Astrocyte (in vitro differentiated cells and primary cell): ENCODE measurements around the gene TMEM175. TPM values are rescaled to one million over a fixed set of nuclear protein-coding genes. Genes with fewer than 3 reads are reported as not detected.

ENCODE experiments used
- DNase-seq: peaks from one replicate; pipeline ENCODE4 v3.0.0-alpha.2; 2010; ENCODE audit warnings: low read depth
- FAIRE-seq: peaks from 2 replicates; lab custom pipeline; 2011; peaks lifted over from hg19 to GRCh38; lab: Jason Lieb, UNC
- H2AFZ ChIP-seq: 2 replicates; pipeline ENCODE4 v1.6.0; 2012; ENCODE audit warnings: low read depth, low read length, inconsistent platforms
- H3K27ac ChIP-seq: 2 replicates; pipeline ENCODE4 v1.5.1; 2011; ENCODE audit warnings: low read depth, low read length, inconsistent platforms
- H3K27me3 ChIP-seq: 2 replicates; pipeline ENCODE4 v1.6.0; 2011; ENCODE audit warnings: low read length, inconsistent platforms; ENCODE audit not compliant: insufficient read depth
- H3K36me3 ChIP-seq: 2 replicates; pipeline ENCODE4 v1.5.1; 2011; ENCODE audit warnings: low read length, inconsistent platforms; ENCODE audit not compliant: insufficient read depth
- H3K4me1 ChIP-seq: 2 replicates; pipeline ENCODE4 v1.5.1; 2011; ENCODE audit warnings: low read length, inconsistent platforms; ENCODE audit not compliant: insufficient read depth
- H3K4me2 ChIP-seq: 2 replicates; pipeline ENCODE4 v1.6.0; 2012; ENCODE audit warnings: low read length, inconsistent platforms
- H3K4me3 ChIP-seq: 2 replicates; pipeline ENCODE4 v1.5.1; 2011; ENCODE audit warnings: low read depth, mild to moderate bottlenecking, low read length, inconsistent platforms; ENCODE audit not compliant: insufficient read depth
- H3K79me2 ChIP-seq: 2 replicates; pipeline ENCODE4 v1.6.0; 2012; ENCODE audit warnings: mild to moderate bottlenecking, low read length, inconsistent platforms; ENCODE audit not compliant: insufficient read depth
- H3K9ac ChIP-seq: 2 replicates; pipeline ENCODE4 v1.6.0; 2012; ENCODE audit warnings: mild to moderate bottlenecking, low read length, inconsistent platforms
- H3K9me3 ChIP-seq: 2 replicates; pipeline ENCODE4 v1.5.1; 2012; ENCODE audit warnings: low read depth, mild to moderate bottlenecking, low read length, inconsistent platforms; ENCODE audit not compliant: insufficient read depth
- H4K20me1 ChIP-seq: 2 replicates; pipeline ENCODE4 v1.6.0; 2012; ENCODE audit warnings: low read length, inconsistent platforms; ENCODE audit not compliant: insufficient read depth
- H3K27ac Mint-ChIP-seq: one replicate; pipeline ENCODE4 v1.8.0; 2021; ENCODE audit warnings: mild to moderate bottlenecking, mixed read lengths; ENCODE audit not compliant: unreplicated experiment
- H3K27me3 Mint-ChIP-seq: one replicate; pipeline ENCODE4 v1.8.0; 2021; ENCODE audit warnings: low read depth, mixed read lengths; ENCODE audit not compliant: unreplicated experiment
- H3K36me3 Mint-ChIP-seq: one replicate; pipeline ENCODE4 v1.8.0; 2021; ENCODE audit warnings: low read depth, mixed read lengths; ENCODE audit not compliant: unreplicated experiment
- H3K4me1 Mint-ChIP-seq: one replicate; pipeline ENCODE4 v1.8.0; 2021; ENCODE audit warnings: low read depth, mixed read lengths; ENCODE audit not compliant: unreplicated experiment
- H3K4me3 Mint-ChIP-seq: one replicate; pipeline ENCODE4 v1.8.0; 2021; ENCODE audit warnings: mild to moderate bottlenecking, moderate library complexity, mixed read lengths; ENCODE audit not compliant: unreplicated experiment
- H3K9me3 Mint-ChIP-seq: one replicate; pipeline ENCODE4 v1.8.0; 2021; ENCODE audit warnings: mild to moderate bottlenecking, mixed read lengths; ENCODE audit not compliant: unreplicated experiment
- EZH2 ChIP-seq: IDR thresholded peaks from 2 replicates; pipeline ENCODE4 v1.6.1; 2012; ENCODE audit warnings: mild to moderate bottlenecking, low read length, inconsistent platforms; ENCODE audit not compliant: insufficient read depth
- total RNA-seq: library from RNA; stranded (reverse); gene quantifications from 2 replicates; pipeline ENCODE4 v1.2.1, GENCODE V29; 2021
- TF ChIP-seq, protein P1 (sequence below): IDR thresholded peaks from 2 replicates; pipeline ENCODE4 v1.5.1; 2011; ENCODE audit warnings: low read depth, mild to moderate bottlenecking, inconsistent platforms, low read length, moderate library complexity; ENCODE audit not compliant: insufficient read depth

TMEM175 gene
- total RNA-seq, 1 donor from 2014 or later: 22.1 TPM

GRCh38 chr4:946517-947471, 14.5 kb downstream of the TMEM175 start:
- TF ChIP-seq, protein P1, sequence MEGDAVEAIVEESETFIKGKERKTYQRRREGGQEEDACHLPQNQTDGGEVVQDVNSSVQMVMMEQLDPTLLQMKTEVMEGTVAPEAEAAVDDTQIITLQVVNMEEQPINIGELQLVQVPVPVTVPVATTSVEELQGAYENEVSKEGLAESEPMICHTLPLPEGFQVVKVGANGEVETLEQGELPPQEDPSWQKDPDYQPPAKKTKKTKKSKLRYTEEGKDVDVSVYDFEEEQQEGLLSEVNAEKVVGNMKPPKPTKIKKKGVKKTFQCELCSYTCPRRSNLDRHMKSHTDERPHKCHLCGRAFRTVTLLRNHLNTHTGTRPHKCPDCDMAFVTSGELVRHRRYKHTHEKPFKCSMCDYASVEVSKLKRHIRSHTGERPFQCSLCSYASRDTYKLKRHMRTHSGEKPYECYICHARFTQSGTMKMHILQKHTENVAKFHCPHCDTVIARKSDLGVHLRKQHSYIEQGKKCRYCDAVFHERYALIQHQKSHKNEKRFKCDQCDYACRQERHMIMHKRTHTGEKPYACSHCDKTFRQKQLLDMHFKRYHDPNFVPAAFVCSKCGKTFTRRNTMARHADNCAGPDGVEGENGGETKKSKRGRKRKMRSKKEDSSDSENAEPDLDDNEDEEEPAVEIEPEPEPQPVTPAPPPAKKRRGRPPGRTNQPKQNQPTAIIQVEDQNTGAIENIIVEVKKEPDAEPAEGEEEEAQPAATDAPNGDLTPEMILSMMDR: no peak
- no peak for TF ChIP-seq EZH2
- no peak for FAIRE-seq
- no peak for DNase-seq
- Histone ChIP-seq H3K27me3 (no peaks in the 10 kb centered on the region), H3K9me3 (no peaks in the 10 kb centered on the region), H3K4me1 (peaks cover 7% of the 10 kb centered on the region), H3K9ac (no peak overlapping the region), H3K36me3 (no peaks in the 10 kb centered on the region), H3K4me2 (no peak overlapping the region), H4K20me1 (peaks cover 46% of the 10 kb centered on the region), H3K79me2 (no peaks in the 10 kb centered on the region), H2AFZ (no peak overlapping the region), H3K27ac (no peak overlapping the region), H3K4me3 (no peak overlapping the region)
- Mint-ChIP-seq H3K4me3 (no peak overlapping the region), H3K27me3 (peaks cover 1% of the 10 kb centered on the region), H3K27ac (no peak overlapping the region), H3K36me3 (peaks cover 2% of the 10 kb centered on the region), H3K9me3 (no peaks in the 10 kb centered on the region), H3K4me1 (peaks cover 8% of the 10 kb centered on the region)

GRCh38 chr4:947491-947971, 15.3 kb downstream of the TMEM175 start:
- H3K4me3 Mint-ChIP-seq: no peak overlapping the region

More at GRCh38 chr4:947491-947971, 15.3 kb downstream of the TMEM175 start:
- no peak overlapping the region for H2AFZ ChIP-seq
- DNase-seq (no peak), FAIRE-seq (no peak)
- TF ChIP-seq, protein P1: no peak
- no peak for TF ChIP-seq EZH2
- no peak overlapping the region for H3K27ac ChIP-seq
- Mint-ChIP-seq H3K27me3 (peaks cover 3% of the 10 kb centered on the region), H3K4me1 (peaks cover 8% of the 10 kb centered on the region), H3K9me3 (no peaks in the 10 kb centered on the region), H3K27ac (no peak overlapping the region), H3K36me3 (peaks cover 2% of the 10 kb centered on the region)
- H3K4me2 ChIP-seq: no peak overlapping the region
- H3K9ac ChIP-seq: no peak overlapping the region
- no peak overlapping the region for H3K4me3 ChIP-seq
- no peaks in the 10 kb centered on the region for H3K36me3 ChIP-seq
- peaks cover 46% of the 10 kb centered on the region for H4K20me1 ChIP-seq
- no peaks in the 10 kb centered on the region for H3K79me2 ChIP-seq
- peaks cover 7% of the 10 kb centered on the region for H3K4me1 ChIP-seq
- no peaks in the 10 kb centered on the region for H3K27me3 ChIP-seq
- no peaks in the 10 kb centered on the region for H3K9me3 ChIP-seq
